Liver (tissue), 9 donors: ENCODE results near the gene SMAP1. TPM values are rescaled to one million over a fixed set of nuclear protein-coding genes. Genes with fewer than 3 reads are reported as not detected.

Experiments used
- DNase-seq: peaks from one replicate; pipeline ENCODE4 v3.0.0-alpha.2; 2017; ENCODE audit warnings: low spot score
- H3K27ac ChIP-seq, 2 donors: one replicate each; pipeline ENCODE4 v1.7.0; 2013; ENCODE audit warnings: inconsistent platforms in 2 of 2, low read length in 2 of 2, control low read depth in 1 of 2, low read depth in 1 of 2, mild to moderate bottlenecking in 1 of 2
- H3K27me3 ChIP-seq, 4 donors: one replicate each; pipeline versions ENCODE4 v1.6.1 to v1.7.0; 2013; ENCODE audit warnings: low read length in 3 of 4, inconsistent platforms in 1 of 4, mild to moderate bottlenecking in 1 of 4, moderate library complexity in 1 of 4; ENCODE audit not compliant: control insufficient read depth in 4 of 4, insufficient read depth in 4 of 4
- H3K36me3 ChIP-seq, 4 donors: one replicate each; pipeline versions ENCODE4 v1.6.1 to v1.7.0; 2013; ENCODE audit warnings: low read length in 3 of 4, mild to moderate bottlenecking in 3 of 4, low read depth in 1 of 4, moderate library complexity in 1 of 4; ENCODE audit not compliant: control insufficient read depth in 4 of 4, insufficient read depth in 3 of 4
- H3K4me1 ChIP-seq, 4 donors: one replicate each; pipeline versions ENCODE4 v1.6.1 to v1.7.0; 2013; ENCODE audit warnings: low read length in 3 of 4, mild to moderate bottlenecking in 3 of 4, moderate library complexity in 1 of 4; ENCODE audit not compliant: control insufficient read depth in 4 of 4, insufficient read depth in 4 of 4
- H3K4me3 ChIP-seq, 3 donors: one replicate each; pipeline versions ENCODE4 v1.6.1 to v1.7.0; 2013; ENCODE audit warnings: low read length in 3 of 3, control low read depth in 1 of 3, low read depth in 1 of 3, mild to moderate bottlenecking in 1 of 3
- H3K9ac ChIP-seq, 2 donors: one replicate each; pipeline ENCODE4 v1.7.0; 2013; ENCODE audit warnings: low read length in 2 of 2, mild to moderate bottlenecking in 2 of 2, moderate library complexity in 2 of 2, control low read depth in 1 of 2, low read depth in 1 of 2
- H3K9me3 ChIP-seq, 4 donors: one replicate each; pipeline versions ENCODE4 v1.6.1 to v1.7.0; 2013; ENCODE audit warnings: low read length in 3 of 4; ENCODE audit not compliant: control insufficient read depth in 4 of 4
- EGR1 ChIP-seq, 2 donors: IDR thresholded peaks; 2 replicates each; pipeline ENCODE4 v1.6.1; 2016 to 2018; ENCODE audit warnings: antibody characterized with exemption in 2 of 2, low read depth in 2 of 2
- FOXA1 ChIP-seq: IDR thresholded peaks from 2 replicates; pipeline ENCODE4 v1.6.1; 2016; ENCODE audit warnings: antibody characterized with exemption
- FOXA2 ChIP-seq: IDR thresholded peaks from 2 replicates; pipeline ENCODE4 v1.6.1; 2016; ENCODE audit warnings: antibody characterized with exemption
- GABPA ChIP-seq, 2 donors: IDR thresholded peaks in 1 of 2; conservative IDR thresholded peaks in 1 of 2; 2 replicates each; pipeline ENCODE4 v1.6.1; 2016; ENCODE audit warnings: antibody characterized with exemption in 2 of 2, mild to moderate bottlenecking in 1 of 2, moderate library complexity in 1 of 2
- HNF4G ChIP-seq: IDR thresholded peaks from 2 replicates; pipeline ENCODE4 v1.6.1; 2016; ENCODE audit warnings: antibody characterized with exemption
- NR2F2 ChIP-seq: IDR thresholded peaks from 2 replicates; pipeline ENCODE4 v1.6.1; 2016; ENCODE audit warnings: antibody characterized with exemption
- RAD21 ChIP-seq, 2 donors: IDR thresholded peaks; 2 replicates each; pipeline ENCODE4 v1.6.1; 2016; ENCODE audit warnings: antibody characterized with exemption in 2 of 2, mild to moderate bottlenecking in 2 of 2
- REST ChIP-seq: IDR thresholded peaks from 2 replicates; pipeline ENCODE4 v1.6.1; 2016; ENCODE audit warnings: antibody characterized with exemption, mild to moderate bottlenecking
- RXRA ChIP-seq, 2 donors: IDR thresholded peaks; 2 replicates each; pipeline ENCODE4 v1.6.1; 2017 to 2018; ENCODE audit warnings: antibody characterized with exemption in 2 of 2, mild to moderate bottlenecking in 1 of 2
- SP1 ChIP-seq: IDR thresholded peaks from 2 replicates; pipeline ENCODE4 v1.6.1; 2018; ENCODE audit warnings: antibody characterized with exemption, mild to moderate bottlenecking
- YY1 ChIP-seq: IDR thresholded peaks from 2 replicates; pipeline ENCODE4 v1.6.1; 2016; ENCODE audit warnings: antibody characterized with exemption, mild to moderate bottlenecking
- WGBS: extraction: QIAGEN DNeasy Blood & Tissue Kit; methylation state at CpG from one replicate; pipeline ENCODE4 v1.1.7; 2013; 5-methylcytosine and 5-hydroxymethylcytosine counted together
- polyA plus RNA-seq, 2 donors: library from polyadenylated mRNA; stranded (reverse) in 1 of 2; unstranded in 1 of 2; fragments of 200-250 nt in 1 of 2; fragments of >200 nt in 1 of 2; fragmentation: Nextera tagmentation in 1 of 2; extraction: Ambion mirVana in 1 of 2; gene quantifications; one replicate each; pipeline versions ENCODE4 v1.2.1 to v1.2.3, GENCODE V29; 2013 to 2015
- total RNA-seq, 2 donors: library from RNA; depleted of rRNA; stranded (reverse); fragments of >200 nt; gene quantifications; one replicate each; pipeline ENCODE4 v1.2.3, GENCODE V29; 2014
- donor health status: healthy.
- donor health status: healthy.
- donor health status: healthy.
- donor health status: healthy.
- donor health status: healthy.

Gene SMAP1
- total and polyA plus RNA-seq, 4 donors: 9.3 to 13.3 (median 12.7) TPM

- whole genome bisulfite sequencing: 91% methylated on average over 8 of the region's 8 CpGs
- TF ChIP-seq HNF4G (no peak), REST (no peak), NR2F2 (no peak), YY1 (no peak), RXRA (IDR thresholded peaks at IDR 0.05) (no peak), RAD21 (IDR thresholded peaks at IDR 0.05) (no peak), GABPA (IDR thresholded peaks at IDR 0.05 in 1 of 2, conservative IDR thresholded peaks at IDR 0.05 in 1 of 2) (no peak), SP1 (no peak), EGR1 (IDR thresholded peaks at IDR 0.05; ENCODE audit: low read depth in 2 of 2) (no peak), FOXA1 (no peak)
Measured at GRCh38 chr6:70636596-70636995, 31.1 kb upstream of the SMAP1 start.

GRCh38 chr6:70638468-70638867, 29.2 kb upstream of the SMAP1 start:
- 95% methylated on average over 1 of the region's 1 CpG for WGBS
- no peak overlapping the region for H3K4me3 ChIP-seq
- H3K27ac ChIP-seq: no peak overlapping the region
- H3K36me3 ChIP-seq: no peaks in the 10 kb centered on the region
- DNase-seq: no peak
- no peak overlapping the region for H3K9ac ChIP-seq
- TF ChIP-seq YY1: no peak
- TF ChIP-seq GABPA (IDR thresholded peaks at IDR 0.05 in 1 of 2, conservative IDR thresholded peaks at IDR 0.05 in 1 of 2): no peak
- no peak for TF ChIP-seq FOXA2
- no peak for TF ChIP-seq REST
- H3K27me3 ChIP-seq: peaks cover 0 to 2% (median 0%) of the 10 kb centered on the region in 4 donors
- H3K9me3 ChIP-seq: no peaks in the 10 kb centered on the region
- H3K4me1 ChIP-seq: no peaks in the 10 kb centered on the region

More at GRCh38 chr6:70636596-70636995, 31.1 kb upstream of the SMAP1 start:
- Histone ChIP-seq H3K36me3 (no peaks in the 10 kb centered on the region), H3K27me3 (peaks cover 0 to 2% (median 0%) of the 10 kb centered on the region in 4 donors), H3K4me3 (no peak overlapping the region), H3K9me3 (no peaks in the 10 kb centered on the region), H3K4me1 (no peaks in the 10 kb centered on the region), H3K27ac (no peak overlapping the region), H3K9ac (no peak overlapping the region)
- DNase-seq: no peak
